Left lobe of liver (tissue), 2 donors: ENCODE measurements around the gene CPSF3. TPM values are rescaled to one million over a fixed set of nuclear protein-coding genes. Genes with fewer than 3 reads are reported as not detected.

Source experiments
- ATAC-seq: fragments of 200-7000 bp; cut with Tn5 transposase; one replicate; pipeline ENCODE4 v1.9.1; 2020; ENCODE audit warnings: mild to moderate bottlenecking, moderate library complexity
- DNase-seq: peaks from one replicate; pipeline ENCODE4 v3.0.0-alpha.2; 2020; ENCODE audit warnings: low spot score
- total RNA-seq: library from RNA; stranded (reverse); gene quantifications from one replicate; pipeline ENCODE4 v1.2.1, GENCODE V29; 2021
- donor health status: DM: no; HTN: no; CAD: no; lungs with moderate emphysema.
- donor health status: DM: no; HTN: yes; CAD: no.

The CPSF3 gene
- total RNA-seq, 1 donor from 2014 or later, result 12.0 TPM

DNA sequence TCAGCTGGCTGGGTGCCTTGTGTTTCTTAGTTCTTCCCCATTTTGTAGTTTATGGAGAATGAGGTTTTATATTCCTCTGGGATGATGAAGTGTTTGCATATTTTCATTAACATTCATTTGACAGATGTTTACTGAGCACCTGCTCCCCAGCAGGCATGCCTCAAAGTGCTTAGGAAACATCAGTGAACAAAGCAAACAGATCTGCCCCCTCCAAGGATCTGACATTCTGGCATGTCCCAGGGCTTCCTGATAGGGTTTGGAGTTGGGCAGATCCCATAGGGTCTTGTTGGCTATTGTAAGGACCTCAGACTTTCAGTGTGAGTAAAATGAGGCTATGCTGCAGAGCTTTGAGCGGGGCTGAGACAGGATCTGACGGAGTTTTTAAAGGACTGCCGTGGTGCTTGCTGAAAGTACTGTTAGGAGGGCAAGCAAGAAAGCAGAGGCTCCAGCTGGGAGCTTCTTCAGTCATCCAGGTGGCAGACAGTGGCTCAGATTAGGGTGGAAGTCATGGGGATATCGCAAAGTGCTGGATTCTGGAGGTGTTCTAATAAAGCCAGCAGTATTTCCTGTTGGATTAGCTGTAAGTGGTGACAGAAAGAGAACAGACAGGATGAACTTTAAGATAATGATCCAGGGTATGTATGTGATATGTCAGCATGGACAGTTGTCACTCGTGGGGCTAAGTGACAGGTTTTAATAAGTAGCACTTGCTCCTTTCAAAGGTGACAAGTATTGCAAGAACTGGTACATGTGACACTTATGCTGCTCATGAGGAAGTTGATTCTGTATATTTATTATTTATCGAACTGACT, 39.6 kb downstream of the CPSF3 start:
- ATAC-seq (no peak), DNase-seq (no peak)

DNA sequence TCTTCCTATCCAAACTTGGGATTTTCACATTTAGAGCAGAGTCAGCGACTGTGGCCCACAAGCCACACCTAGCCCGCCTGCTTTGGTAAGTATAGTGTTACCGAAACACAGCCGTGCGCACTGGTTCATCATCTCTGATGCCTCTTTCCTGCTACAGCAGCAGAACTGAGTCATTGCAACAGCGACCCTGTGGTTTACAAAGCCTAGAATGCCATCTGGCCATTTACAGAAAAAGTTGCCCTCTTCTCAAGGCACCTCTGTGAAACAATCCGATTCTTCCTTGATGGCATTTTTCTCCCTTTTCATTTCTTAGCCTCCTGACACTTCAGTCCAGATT, 40.2 kb downstream of the CPSF3 start:
- no peak for ATAC-seq
- DNase-seq, result no peak

DNA sequence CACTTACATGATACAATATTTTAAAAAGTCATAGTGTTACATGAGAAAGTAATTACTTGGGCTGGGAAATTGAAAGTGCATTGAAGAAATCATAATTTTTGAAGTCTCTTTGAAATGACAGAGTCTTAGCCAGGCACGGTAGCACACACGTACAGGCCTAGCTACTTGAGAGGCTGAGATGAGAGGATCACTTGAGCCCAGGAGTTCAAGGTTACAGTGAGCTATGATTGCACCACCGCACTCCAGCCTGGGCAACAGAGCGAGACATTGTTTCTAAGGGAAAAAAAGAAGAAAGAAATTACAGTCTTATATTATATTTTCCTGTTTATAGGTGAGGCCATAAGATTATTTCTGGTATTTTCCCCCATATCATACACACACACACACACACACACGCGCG, 41.7 kb downstream of the CPSF3 start:
- DNase-seq (no peak), ATAC-seq (no peak)

DNA sequence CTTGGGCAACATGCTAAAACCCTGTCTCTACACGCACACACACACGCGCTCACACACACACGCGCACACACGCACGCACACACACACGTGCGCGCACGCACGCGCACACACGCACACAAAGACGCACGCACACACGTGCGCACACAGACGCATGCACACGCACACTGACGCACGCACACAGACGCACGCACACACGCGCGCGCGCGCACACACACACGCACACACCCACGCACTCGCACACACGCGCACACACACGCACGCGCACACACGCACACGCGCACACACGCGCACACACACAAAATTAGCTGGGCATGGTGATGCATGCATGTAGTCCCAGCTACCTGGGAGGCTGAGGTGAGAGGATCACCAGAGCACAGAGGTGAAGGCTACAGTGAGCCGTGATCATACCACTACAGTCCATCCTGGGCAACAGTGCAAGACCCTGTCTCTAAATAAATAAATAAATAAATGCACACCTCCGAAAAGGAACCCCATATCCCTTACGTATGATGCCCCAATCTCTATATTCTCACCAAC, 42.8 kb downstream of the CPSF3 start:
- ATAC-seq, result no peak
- DNase-seq, result no peak

DNA sequence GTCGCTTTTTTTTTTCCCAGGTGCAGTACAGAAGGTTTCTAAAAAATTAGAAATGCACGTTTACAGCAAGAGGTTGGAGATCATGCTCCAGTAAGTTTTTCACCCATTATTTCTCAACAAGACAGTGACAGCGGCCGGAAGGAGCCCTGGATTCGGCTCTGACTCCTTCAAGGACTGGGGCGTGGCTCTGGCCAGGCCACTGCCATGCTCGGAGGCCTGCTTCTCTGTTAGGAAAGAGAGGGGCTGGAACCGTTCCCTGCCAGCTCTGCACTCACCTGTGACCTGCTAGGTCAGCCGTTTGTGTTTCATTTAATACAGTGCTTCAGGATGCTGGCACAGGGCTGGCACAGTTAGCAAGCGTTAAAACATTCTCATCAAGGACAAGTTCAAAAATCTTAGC, 44.2 kb downstream of the CPSF3 start:
- DNase-seq (no peak), ATAC-seq (no peak)

DNA sequence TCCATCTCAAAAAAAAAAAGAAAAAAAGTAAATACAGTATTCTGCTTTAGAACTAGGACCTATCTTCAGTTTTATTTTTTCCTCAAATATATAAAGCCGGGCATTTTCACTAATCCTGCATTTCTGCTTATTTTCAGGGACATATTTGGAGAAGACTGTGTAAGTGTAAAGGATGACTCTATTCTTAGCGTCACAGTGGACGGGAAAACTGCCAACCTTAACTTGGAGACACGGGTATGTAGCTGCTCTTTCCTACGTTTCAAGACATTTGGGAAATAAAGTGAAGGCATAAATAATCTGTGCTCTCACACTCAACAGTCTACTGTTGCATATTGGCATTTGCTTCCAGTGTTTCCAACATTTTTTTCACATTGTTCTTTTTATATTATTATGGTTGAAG, 47.8 kb downstream of the CPSF3 start:
- ATAC-seq (no peak), DNase-seq (no peak)

DNA sequence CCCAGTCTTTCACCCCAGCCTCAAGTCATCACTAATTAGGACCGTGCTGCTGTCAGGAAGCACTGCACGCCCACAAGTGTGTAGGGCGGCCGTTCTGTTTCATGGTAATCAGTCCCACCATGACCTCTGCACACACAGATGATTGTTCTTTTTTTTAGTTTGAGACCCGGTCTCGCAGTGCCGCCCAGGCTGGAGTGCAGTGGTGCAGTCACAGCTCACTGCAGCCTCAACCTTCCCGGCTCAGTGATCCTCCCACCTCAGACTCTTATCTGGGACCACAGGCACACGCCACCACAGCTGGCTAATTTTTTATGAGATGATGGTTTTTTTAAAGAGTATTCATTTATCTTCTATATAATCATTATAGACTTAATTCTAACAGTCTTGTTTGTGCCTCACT, 49.1 kb downstream of the CPSF3 start:
- no peak for ATAC-seq

DNA sequence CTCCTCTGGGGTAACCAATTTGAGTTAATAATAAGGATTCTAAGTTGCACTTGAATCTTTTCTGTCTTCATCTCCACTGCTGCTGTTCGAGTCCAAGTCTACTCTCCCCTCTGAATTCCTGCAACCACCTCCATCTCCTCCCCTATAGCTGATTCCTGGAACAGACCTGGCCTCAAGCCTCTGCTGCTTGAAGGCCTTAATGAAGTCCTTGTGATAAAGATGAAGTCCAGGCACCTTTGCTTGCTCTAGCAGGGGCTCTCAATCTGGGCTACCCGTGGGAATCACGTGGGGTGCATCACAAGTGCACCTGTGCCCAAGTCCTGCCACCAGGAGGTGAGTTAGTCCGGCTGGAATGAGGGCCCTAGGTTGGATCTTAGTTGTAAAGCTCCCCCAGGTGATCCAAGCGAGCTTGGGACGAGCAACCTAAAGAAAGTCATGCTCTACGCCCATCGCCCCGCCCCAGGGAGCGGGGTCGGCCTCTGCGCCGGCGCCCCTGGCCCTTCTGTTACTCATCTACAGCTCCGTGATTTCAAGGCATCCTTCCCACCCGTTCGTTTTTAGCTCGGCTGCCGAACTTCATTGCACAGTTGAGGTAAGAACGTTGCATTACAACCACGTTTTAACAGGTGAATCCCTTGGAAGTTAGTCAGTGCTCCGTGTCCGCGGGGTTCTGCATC, 50.0 kb downstream of the CPSF3 start:
- ATAC-seq (peak; percentile 45), DNase-seq (no peak)

More for the DNA sequence above, 49.1 kb downstream of the CPSF3 start:
- no peak for DNase-seq

DNA sequence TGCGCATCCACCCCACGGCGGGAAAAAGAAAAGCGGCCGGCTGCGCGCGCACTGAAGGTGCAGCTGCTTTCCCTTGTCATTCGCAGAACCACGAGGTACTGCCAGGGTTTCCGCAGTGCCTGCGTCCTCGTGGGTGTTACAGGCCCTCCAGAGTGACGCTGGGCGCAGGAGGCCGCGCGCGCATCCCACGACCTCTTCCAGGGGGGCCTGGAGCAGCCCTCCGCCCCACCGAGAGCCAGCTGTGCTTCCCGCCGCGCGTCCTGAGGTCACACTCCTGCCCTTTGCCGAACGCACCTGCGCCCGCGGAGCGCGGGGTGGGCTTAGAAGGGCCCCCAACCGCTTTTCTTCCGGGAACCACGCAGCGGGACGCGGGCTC, 50.5 kb downstream of the CPSF3 start:
- peak; percentile 51 for DNase-seq
- peak; percentile 29 for ATAC-seq

DNA sequence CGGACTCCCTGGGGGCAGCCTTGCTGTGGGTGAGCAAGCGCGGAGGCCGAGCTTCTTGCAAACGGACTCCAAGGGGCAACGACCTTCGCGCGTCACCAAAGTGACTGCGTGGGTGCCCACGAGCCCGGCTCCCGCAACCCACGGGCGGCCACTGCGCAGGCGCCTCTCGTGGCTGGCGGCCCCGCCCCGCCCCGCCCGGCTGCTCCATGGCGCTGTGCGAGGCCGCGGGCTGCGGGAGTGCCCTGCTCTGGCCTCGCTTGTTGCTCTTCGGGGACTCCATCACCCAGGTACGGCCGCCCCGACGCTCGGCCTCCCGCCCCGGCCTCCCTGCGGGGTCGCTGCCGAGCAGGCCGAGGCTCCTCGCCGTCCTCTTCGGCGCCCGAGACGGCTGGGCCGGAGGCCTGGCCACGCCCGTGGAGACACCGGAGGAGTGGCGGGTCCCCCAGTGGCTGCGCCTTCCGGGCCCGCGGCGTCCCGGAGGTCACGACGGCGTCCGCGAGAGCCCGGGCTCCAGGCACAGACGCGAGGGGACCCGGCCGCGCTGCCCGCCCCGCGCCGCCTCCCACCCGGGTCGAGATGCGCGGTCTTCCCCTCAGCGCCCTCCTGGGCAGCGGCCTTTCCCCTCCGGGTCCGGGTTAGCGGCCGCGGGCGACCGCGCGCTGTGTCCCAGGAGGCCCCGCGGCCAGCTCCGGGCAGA, 51.1 kb downstream of the CPSF3 start, which contains the start of gene IAH1:
Gene IAH1, plus strand, starts transcription at position 191 of the 697 bp plus-strand sequence. Its CDS starts 16 bp downstream, at position 207.
- DNase-seq (peak; percentile 77), ATAC-seq (peak; percentile 86)

DNA sequence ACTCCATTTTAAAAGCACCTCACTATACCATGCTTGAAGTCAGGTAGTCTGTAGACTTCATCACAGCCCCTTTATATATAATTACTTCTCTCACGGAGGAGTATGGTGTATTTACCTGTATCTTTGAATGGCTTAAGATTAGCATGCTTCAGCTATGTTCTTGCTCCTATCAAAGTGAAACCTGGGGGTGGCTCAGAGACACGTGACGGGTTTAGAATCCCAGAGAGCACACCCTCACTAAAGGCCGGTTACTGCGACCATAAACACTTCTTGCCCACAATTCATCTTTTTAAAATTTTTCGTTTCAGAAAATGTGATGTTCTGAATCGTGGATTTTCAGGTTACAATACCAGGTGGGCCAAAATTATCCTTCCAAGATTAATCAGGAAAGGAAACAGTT, 54.5 kb downstream of the CPSF3 start:
- DNase-seq, result no peak
- no peak for ATAC-seq

DNA sequence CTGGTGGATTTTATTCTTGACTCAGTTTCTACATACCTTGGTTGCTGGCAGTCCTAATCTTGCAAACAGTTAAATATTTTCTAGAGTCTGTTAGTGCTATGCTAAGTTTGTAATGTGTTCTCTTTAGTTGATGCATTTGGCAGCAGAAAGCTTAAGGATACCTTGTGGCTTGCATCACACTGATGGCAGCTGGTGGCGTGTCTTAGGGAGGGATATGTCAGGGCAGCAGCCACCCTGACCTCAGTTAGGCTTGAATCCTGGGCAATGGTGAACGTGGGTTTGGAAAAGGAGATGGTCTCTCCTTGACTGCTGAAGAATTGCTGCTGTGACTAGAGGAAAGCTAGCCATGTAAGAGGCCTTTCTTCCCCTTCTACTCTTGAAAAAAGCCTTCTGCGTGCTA, 55.1 kb downstream of the CPSF3 start:
- no peak for DNase-seq
- no peak for ATAC-seq

DNA sequence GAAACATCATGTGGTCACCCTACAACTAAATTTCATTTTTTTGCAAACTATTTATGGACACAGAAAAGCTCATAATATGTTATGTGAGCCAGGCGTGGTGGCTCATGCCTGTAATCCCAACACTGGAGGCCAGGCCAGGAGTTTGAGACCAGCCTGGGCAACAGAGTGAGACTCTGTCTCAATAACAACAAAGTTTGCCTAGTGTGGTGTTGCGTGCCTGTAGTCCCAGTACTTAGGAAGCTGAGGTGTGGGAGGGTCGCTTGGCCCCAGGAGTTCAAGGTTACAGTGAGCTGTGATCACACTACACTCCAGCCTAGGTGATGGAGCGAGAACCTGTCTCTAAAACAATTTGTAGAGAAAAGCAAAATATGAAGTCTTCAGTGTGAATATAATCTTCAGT, 56.7 kb downstream of the CPSF3 start:
- DNase-seq, result no peak

DNA sequence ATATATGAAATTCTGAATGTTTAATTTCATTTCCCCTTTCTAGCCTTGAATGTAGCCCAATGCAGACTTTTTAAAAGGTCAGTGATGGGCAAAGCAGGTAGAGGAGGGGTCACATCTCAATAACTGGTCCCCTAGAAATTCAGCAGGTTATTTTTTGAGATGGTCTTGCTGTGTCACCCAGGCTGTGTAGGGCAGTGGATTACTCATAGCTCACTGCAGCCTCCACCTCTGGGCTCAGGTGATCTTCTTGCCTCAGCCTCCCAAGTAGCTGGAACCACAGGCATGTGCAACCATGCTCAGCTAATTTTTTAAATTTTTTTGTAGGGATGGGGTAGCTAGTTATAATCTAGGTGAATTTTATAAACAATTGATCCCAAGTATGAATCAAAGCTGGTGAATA, 59.7 kb downstream of the CPSF3 start:
- DNase-seq (no peak), ATAC-seq (no peak)

More for the DNA sequence above, 56.7 kb downstream of the CPSF3 start:
- ATAC-seq, result no peak

DNA sequence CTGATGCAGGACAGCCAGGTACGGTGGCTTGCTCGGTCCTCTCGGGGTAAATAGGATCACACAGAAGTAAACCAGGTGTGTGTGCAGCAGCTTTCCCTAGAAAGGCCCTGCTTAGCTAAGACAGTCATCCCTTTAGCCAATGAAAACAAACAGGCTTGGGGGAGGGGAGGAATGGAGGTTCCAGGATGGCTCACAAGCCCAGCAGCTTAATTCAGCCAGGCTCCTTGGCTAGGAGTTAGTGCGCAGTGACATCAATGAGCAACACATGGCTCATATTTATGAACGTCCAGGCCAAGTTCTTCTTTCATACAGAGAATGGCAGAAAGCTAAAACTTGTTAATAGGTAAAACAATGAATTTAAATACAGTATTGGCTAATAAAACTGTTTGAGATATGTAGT, 61.1 kb downstream of the CPSF3 start:
- ATAC-seq, result no peak

DNA sequence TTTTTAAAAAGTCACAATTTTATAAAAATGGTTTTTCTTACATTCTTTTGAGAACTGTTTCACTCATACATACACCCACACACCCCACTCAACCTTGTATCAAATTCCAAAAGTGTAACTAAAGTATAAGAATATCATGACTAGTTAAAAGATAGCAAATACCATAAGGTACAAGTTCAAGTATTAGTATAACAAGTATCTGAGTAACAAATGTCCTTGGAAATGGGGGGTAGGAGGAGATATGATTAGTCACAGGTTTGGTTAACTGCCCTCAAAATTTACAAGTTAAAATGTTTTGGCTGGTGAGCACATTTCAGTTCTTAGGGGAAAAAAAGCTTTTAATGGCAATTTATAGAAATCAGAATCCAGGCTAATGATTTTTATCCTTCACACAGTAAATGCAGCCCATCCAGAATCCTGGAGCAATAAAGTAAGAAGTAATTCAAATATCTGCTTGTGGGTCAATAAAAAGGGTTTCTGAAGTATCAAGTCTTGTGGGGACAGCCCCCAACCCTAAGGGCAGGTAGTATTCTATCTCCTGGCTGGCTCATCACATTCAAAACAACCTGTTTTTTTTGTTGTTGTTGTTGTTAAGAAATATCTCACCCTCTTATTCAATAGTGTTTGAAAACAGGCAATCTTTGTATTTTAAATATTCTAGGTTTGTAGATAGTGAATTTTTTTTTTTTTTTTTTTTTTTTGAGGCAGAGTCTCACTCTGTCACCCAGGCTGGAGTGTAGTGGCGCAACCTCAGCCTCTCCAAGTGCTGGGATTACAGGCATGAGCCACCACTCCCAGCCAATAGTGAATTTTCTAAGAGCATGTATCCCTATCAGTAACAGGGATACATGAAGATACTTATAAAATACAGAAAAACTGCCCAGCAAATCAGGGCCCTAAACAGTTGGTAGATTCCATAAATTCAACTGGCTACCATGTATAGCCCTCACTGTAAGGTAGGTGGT, 65.4 kb downstream of the CPSF3 start:
- ATAC-seq, result no peak
- DNase-seq, result no peak

More for the DNA sequence above, 61.1 kb downstream of the CPSF3 start:
- DNase-seq, result no peak

DNA sequence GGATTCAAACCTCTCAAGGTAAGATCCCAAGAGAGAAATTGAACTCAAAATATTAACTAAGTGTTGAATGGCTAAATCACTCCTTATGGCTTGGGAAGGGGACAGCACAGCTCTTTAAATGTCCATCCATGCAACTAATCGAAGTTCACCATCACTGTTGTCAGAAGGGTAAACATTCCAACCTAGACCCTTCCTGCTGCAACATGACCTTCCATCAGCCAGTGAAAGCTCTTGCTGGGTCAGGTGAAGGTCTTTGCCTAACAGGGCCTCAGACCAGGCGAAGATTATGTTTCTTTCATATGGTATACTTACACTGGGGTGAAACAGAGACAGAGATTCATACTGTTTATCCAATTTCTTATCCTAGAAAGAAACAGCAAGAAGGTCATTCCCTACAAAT, 67.3 kb downstream of the CPSF3 start:
- ATAC-seq (no peak), DNase-seq (no peak)

DNA sequence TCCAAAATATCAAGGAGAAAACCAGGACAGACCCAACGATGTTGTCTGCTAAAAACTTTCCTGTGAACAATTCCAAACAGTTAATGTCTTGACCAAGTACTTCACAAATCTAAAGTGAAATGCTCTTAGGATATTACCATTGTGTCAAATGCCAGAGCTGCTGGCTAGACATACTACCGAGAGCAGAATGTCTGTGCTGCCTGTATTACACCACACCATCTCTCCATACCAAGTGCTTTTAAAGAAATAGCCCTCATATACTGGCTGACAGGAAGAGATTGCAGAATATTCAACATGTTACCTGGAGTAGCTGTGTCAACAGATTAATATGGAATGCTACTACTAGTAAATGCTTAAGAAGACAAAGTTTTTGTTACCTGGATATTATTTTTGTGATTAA, 69.5 kb downstream of the CPSF3 start:
- DNase-seq (no peak), ATAC-seq (no peak)

DNA sequence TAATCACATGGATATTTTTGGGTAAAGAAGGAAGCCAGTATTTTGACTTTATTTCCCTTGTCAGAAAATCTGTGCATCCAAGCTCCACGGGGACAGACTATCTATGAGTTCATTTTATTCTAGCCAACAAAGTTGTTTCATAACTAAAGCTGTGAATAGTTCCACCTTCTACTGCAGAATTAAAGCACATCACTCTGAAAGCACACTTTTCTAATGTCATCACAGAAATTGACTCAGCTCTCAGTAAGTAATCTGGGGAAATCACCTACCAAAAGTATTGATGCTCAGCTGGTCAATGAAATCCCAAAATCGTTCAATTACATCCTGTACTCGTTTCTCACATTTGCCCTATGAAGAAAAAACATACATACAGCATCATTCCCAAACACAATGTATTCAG, 70.0 kb downstream of the CPSF3 start:
- no peak for ATAC-seq
- no peak for DNase-seq

DNA sequence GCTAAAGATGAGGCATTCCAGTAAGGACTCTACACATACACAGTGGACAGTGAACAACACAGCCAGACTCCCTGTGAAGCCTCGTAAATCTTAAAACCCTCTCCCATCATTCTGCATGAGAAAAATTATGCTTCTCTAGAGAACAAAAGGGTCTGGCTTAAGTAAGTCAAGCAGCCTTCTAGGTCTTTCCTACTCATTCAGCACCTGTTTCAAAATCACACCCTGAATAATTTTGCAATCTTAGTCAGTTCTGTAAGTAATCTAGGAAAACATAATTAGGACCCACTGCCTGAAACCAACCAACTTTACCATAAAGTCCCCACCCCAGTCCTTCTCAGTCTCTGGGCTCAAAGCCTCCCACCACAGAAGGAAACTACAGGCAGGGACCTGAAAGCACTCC, 70.6 kb downstream of the CPSF3 start:
- DNase-seq, result no peak
- ATAC-seq, result no peak

DNA sequence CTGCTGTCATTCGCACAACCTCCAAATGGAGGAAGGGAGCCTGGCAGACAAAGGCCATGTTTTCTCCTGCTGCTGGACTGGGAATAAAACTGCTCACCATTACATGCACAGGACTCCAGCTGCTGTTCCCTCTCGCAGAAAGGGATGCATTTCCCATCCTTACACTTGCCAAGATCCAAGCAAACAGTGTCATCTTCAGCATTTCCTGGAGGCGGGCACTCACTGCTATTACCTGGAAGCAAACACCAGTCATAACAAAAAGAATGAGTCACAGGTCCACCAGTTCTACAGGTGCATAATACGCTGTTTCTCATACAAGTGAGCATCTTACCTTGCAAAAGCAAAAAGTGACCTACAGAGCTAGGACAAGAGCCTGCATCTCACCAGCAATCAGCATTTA, 73.6 kb downstream of the CPSF3 start:
- no peak for DNase-seq
- no peak for ATAC-seq
